ENCODE results near the gene BLCAP.

GRCh38 chr20:37565134-37565811 is 37.6 kb upstream of the BLCAP start:
- TF ChIP-seq, protein P1, sequence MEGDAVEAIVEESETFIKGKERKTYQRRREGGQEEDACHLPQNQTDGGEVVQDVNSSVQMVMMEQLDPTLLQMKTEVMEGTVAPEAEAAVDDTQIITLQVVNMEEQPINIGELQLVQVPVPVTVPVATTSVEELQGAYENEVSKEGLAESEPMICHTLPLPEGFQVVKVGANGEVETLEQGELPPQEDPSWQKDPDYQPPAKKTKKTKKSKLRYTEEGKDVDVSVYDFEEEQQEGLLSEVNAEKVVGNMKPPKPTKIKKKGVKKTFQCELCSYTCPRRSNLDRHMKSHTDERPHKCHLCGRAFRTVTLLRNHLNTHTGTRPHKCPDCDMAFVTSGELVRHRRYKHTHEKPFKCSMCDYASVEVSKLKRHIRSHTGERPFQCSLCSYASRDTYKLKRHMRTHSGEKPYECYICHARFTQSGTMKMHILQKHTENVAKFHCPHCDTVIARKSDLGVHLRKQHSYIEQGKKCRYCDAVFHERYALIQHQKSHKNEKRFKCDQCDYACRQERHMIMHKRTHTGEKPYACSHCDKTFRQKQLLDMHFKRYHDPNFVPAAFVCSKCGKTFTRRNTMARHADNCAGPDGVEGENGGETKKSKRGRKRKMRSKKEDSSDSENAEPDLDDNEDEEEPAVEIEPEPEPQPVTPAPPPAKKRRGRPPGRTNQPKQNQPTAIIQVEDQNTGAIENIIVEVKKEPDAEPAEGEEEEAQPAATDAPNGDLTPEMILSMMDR (IDR thresholded peaks at IDR 0.05): no peak
- TF ChIP-seq POLR2A (IDR thresholded peaks at IDR 0.05): no peak

Data from breast epithelium (tissue), 3 donors.